Measurements from ENCODE around the gene PLXNA4. TPM values are rescaled to one million over a fixed set of nuclear protein-coding genes. Genes with fewer than 3 reads are reported as not detected.

PLXNA4 gene
- total RNA-seq, 1 experiment from 2014 or later, result 0.11 TPM

- no peaks in the 10 kb centered on the region for H3K36me3 ChIP-seq (ENCODE audit: insufficient read depth, low read length, poor library complexity, severe bottlenecking)
- ChIA-PET POLR2A (ENCODE audit: low non-redundant PET) (no interaction called here), CTCF (no interaction called here)
- H3K9me3 ChIP-seq (ENCODE audit: low read depth, low read length, poor library complexity, severe bottlenecking), result no peaks in the 10 kb centered on the region
- TF ChIP-seq CTCF (conservative IDR thresholded peaks at IDR 0.05; ENCODE audit: low read depth, low read length) (no peak), EZH2 (IDR thresholded peaks at IDR 0.05; ENCODE audit: borderline replicate concordance, low read depth, low read length, poor library complexity, severe bottlenecking) (no peak)
- no TSS peak for BruUV-seq (replicated peaks)
- no peak for DNase-seq (ENCODE audit: low spot score)
- intact Hi-C loops (cut with micrococcal nuclease; ENCODE audit: unreplicated experiment), result no loop called here
- H3K4me3 ChIP-seq (ENCODE audit: low read depth, low read length, poor library complexity, severe bottlenecking), result no peak overlapping the region
- H3K27me3 ChIP-seq (replicated peaks; ENCODE audit: insufficient read depth, low read depth, low read length, poor library complexity), result peaks cover 21% of the 10 kb centered on the region
- H3K27ac ChIP-seq (ENCODE audit: low read depth, low read length, poor library complexity, severe bottlenecking), result no peak overlapping the region
- no peaks in the 10 kb centered on the region for H3K4me1 ChIP-seq (ENCODE audit: insufficient read depth, low read length, poor library complexity, severe bottlenecking)
Observed at GRCh38 chr7:132387596-132387995, 188.7 kb downstream of the PLXNA4 start.

- H3K27me3 ChIP-seq (replicated peaks; ENCODE audit: insufficient read depth, low read depth, low read length, poor library complexity), result peaks cover 34% of the 10 kb centered on the region
- no peaks in the 10 kb centered on the region for H3K4me1 ChIP-seq (ENCODE audit: insufficient read depth, low read length, poor library complexity, severe bottlenecking)
- BruUV-seq (replicated peaks), result no TSS peak
- H3K4me3 ChIP-seq (ENCODE audit: low read depth, low read length, poor library complexity, severe bottlenecking), result no peak overlapping the region
- TF ChIP-seq EZH2 (IDR thresholded peaks at IDR 0.05; ENCODE audit: borderline replicate concordance, low read depth, low read length, poor library complexity, severe bottlenecking) (no peak), CTCF (conservative IDR thresholded peaks at IDR 0.05; ENCODE audit: low read depth, low read length) (no peak)
- CTCF ChIA-PET, result interaction anchor here (0.6 kb wide), 1 partner anchor 187 kb away, joined by 3 read pairs; no protein-coding TSS in a partner anchor
- no peaks in the 10 kb centered on the region for H3K9me3 ChIP-seq (ENCODE audit: low read depth, low read length, poor library complexity, severe bottlenecking)
- H3K27ac ChIP-seq (ENCODE audit: low read depth, low read length, poor library complexity, severe bottlenecking), result no peak overlapping the region
- intact Hi-C loops (cut with micrococcal nuclease; ENCODE audit: unreplicated experiment), result no loop called here
- no peak for DNase-seq (ENCODE audit: low spot score)
- no peaks in the 10 kb centered on the region for H3K36me3 ChIP-seq (ENCODE audit: insufficient read depth, low read length, poor library complexity, severe bottlenecking)
- POLR2A ChIA-PET (ENCODE audit: low non-redundant PET), result no interaction called here
Observed at GRCh38 chr7:132386201-132386681, 190.0 kb downstream of the PLXNA4 start.

GRCh38 chr7:132383962-132384361 is 192.3 kb downstream of the PLXNA4 start:
- CTCF ChIA-PET, result no interaction called here
- H3K27me3 ChIP-seq (replicated peaks; ENCODE audit: insufficient read depth, low read depth, low read length, poor library complexity), result peaks cover 38% of the 10 kb centered on the region
- no TSS peak for BruUV-seq (replicated peaks)
- no peak overlapping the region for H3K27ac ChIP-seq (ENCODE audit: low read depth, low read length, poor library complexity, severe bottlenecking)
- no peak overlapping the region for H3K4me3 ChIP-seq (ENCODE audit: low read depth, low read length, poor library complexity, severe bottlenecking)
- no peaks in the 10 kb centered on the region for H3K9me3 ChIP-seq (ENCODE audit: low read depth, low read length, poor library complexity, severe bottlenecking)
- H3K4me1 ChIP-seq (ENCODE audit: insufficient read depth, low read length, poor library complexity, severe bottlenecking), result no peaks in the 10 kb centered on the region
- intact Hi-C loops (cut with micrococcal nuclease; ENCODE audit: unreplicated experiment), result no loop called here
- POLR2A ChIA-PET (ENCODE audit: low non-redundant PET), result no interaction called here
- H3K36me3 ChIP-seq (ENCODE audit: insufficient read depth, low read length, poor library complexity, severe bottlenecking), result no peaks in the 10 kb centered on the region
- TF ChIP-seq CTCF (conservative IDR thresholded peaks at IDR 0.05; ENCODE audit: low read depth, low read length) (no peak), EZH2 (IDR thresholded peaks at IDR 0.05; ENCODE audit: borderline replicate concordance, low read depth, low read length, poor library complexity, severe bottlenecking) (no peak)
- DNase-seq (ENCODE audit: low spot score), result no peak

Measured in A673 (cell line).